ENCODE measurements around the gene PPP1R12A.

Gene PPP1R12A

GRCh38 chr12:79975143-79975542 is 40.2 kb upstream of the PPP1R12A start:
- TF ChIP-seq SIN3A (IDR thresholded peaks at IDR 0.05; ENCODE audit: borderline replicate concordance, insufficient read depth, low read length) (no peak), TAF1 (IDR thresholded peaks at IDR 0.05; ENCODE audit: borderline replicate concordance, insufficient read depth, low read length) (no peak), FOXP2 (optimal IDR thresholded peaks at IDR 0.05; ENCODE audit: borderline replicate concordance, extremely low read depth, extremely low read length, insufficient read depth) (no peak), POLR2AphosphoS5 (IDR thresholded peaks at IDR 0.05; ENCODE audit: low read depth, low read length) (no peak)
- TF ChIP-seq, protein P1, sequence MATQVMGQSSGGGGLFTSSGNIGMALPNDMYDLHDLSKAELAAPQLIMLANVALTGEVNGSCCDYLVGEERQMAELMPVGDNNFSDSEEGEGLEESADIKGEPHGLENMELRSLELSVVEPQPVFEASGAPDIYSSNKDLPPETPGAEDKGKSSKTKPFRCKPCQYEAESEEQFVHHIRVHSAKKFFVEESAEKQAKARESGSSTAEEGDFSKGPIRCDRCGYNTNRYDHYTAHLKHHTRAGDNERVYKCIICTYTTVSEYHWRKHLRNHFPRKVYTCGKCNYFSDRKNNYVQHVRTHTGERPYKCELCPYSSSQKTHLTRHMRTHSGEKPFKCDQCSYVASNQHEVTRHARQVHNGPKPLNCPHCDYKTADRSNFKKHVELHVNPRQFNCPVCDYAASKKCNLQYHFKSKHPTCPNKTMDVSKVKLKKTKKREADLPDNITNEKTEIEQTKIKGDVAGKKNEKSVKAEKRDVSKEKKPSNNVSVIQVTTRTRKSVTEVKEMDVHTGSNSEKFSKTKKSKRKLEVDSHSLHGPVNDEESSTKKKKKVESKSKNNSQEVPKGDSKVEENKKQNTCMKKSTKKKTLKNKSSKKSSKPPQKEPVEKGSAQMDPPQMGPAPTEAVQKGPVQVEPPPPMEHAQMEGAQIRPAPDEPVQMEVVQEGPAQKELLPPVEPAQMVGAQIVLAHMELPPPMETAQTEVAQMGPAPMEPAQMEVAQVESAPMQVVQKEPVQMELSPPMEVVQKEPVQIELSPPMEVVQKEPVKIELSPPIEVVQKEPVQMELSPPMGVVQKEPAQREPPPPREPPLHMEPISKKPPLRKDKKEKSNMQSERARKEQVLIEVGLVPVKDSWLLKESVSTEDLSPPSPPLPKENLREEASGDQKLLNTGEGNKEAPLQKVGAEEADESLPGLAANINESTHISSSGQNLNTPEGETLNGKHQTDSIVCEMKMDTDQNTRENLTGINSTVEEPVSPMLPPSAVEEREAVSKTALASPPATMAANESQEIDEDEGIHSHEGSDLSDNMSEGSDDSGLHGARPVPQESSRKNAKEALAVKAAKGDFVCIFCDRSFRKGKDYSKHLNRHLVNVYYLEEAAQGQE (IDR thresholded peaks at IDR 0.05; ENCODE audit: insufficient read depth in 1 of 2, low read depth in 2 of 2, low read length in 2 of 2) = no peak

DNA sequence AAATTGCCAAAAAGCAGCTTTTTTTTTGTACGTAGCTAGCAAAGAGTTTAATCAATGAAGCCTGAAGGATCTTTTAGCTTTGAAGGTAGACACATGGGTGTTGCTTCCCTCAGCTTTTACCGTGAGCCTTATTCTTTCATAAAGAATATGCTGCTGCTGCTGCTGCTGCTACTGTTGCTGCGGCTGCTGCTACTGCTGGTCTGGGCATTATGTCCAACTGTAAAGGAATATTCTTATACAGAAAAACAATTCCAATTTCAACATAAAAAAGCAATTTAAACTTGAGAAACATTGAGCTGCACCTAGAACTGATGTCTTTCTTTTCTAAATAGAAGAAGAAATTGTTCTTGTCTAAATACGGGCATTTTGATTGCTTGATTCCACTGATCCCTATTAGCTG is 38.9 kb upstream of the PPP1R12A start:
- TF ChIP-seq POLR2AphosphoS5 (IDR thresholded peaks at IDR 0.05; ENCODE audit: low read depth, low read length) (no peak), TAF1 (IDR thresholded peaks at IDR 0.05; ENCODE audit: borderline replicate concordance, insufficient read depth, low read length) (no peak), SIN3A (IDR thresholded peaks at IDR 0.05; ENCODE audit: borderline replicate concordance, insufficient read depth, low read length) (no peak), FOXP2 (optimal IDR thresholded peaks at IDR 0.05; ENCODE audit: borderline replicate concordance, extremely low read depth, extremely low read length, insufficient read depth) (no peak)
- TF ChIP-seq, protein P1 (IDR thresholded peaks at IDR 0.05; ENCODE audit: insufficient read depth in 1 of 2, low read depth in 2 of 2, low read length in 2 of 2) = no peak

DNA sequence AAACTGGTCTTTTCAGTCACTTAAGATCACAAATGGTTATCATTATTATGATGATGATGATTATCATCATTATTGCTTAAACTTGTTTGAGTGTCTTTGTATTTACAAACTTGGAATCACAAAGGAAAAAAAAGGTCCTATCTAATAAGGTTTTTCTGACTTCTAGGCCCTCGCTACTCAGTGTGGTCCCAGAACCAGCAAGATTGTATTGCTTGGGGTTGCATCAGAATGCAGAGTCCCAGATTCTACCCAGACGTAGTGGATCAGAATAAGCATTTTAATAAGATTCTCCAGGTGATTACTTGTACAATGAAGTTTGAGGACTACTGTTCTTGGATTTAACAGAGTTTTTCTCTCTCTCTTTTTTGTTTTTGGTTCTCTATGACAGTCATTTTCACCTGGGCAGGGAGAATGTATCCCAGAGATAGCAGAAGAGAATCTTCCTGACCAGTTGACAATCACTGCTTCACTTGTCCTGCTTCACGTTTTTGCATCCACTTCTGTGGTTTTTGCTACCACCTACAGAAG is 29.3 kb upstream of the PPP1R12A start:
- no peak for TF ChIP-seq POLR2AphosphoS5 (IDR thresholded peaks at IDR 0.05; ENCODE audit: low read depth, low read length)
- TF ChIP-seq, protein P1 (IDR thresholded peaks at IDR 0.05; ENCODE audit: insufficient read depth in 1 of 2, low read depth in 2 of 2, low read length in 2 of 2) = no peak

DNA sequence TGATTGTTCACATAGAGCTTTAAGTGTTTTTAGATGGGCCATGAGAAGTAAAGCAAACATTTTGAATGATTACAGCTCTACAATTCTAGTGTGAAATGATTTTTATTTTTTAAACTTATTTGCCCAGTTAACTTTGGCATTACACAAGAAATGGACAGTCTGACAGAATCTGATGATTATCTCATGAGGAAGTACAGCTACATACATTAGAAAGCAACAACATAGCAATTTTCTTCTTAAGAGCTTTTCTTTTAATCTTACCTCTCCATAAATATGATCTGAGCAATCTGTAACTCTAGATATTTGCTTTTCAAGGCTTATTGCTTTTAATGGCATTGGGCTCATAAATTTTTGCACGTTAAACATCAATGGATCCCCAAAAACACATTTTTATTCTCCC is 26.5 kb upstream of the PPP1R12A start:
- TF ChIP-seq TAF1 (IDR thresholded peaks at IDR 0.05; ENCODE audit: borderline replicate concordance, insufficient read depth, low read length) (no peak), SIN3A (IDR thresholded peaks at IDR 0.05; ENCODE audit: borderline replicate concordance, insufficient read depth, low read length) (no peak), POLR2AphosphoS5 (IDR thresholded peaks at IDR 0.05; ENCODE audit: low read depth, low read length) (no peak), FOXP2 (optimal IDR thresholded peaks at IDR 0.05; ENCODE audit: borderline replicate concordance, extremely low read depth, extremely low read length, insufficient read depth) (no peak)
- TF ChIP-seq, protein P1 (IDR thresholded peaks at IDR 0.05; ENCODE audit: insufficient read depth in 1 of 2, low read depth in 2 of 2, low read length in 2 of 2) = no peak

DNA sequence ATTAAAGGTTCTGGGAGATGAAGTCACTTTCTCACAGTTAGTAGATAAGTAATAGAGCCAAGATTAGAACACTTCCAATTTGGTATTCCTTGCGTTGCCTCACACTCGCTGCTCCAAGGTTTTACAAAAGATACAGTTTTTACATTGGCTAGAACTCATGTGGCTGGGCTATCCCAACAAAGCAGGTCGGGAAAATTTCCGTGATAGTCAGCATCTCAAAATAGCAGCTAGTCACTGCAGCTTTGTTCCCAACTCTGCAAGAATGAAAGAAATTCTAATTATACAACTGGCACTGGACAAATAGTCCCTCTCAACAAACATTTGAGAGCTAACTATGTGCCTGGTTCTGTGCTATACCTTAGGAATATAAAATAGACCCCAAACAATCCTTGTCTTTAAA is 24.6 kb upstream of the PPP1R12A start:
- TF ChIP-seq POLR2AphosphoS5 (IDR thresholded peaks at IDR 0.05; ENCODE audit: low read depth, low read length) = no peak

Measured in PFSK-1 (cell line).